GM19463 (cell line): ENCODE measurements around the gene ULK3.

Experiments used
- ATAC-seq: cut with Tn5 transposase; IDR thresholded peaks from one replicate; pipeline ENCODE4 v1.9.1; 2021; ENCODE audit warnings: mild to moderate bottlenecking, moderate library complexity; ENCODE audit not compliant: unreplicated experiment

Gene ULK3

GRCh38 chr15:74868059-74868458 lies 25.1 kb upstream of the ULK3 start:
- no peak for ATAC-seq

GRCh38 chr15:74867466-74868038 lies 24.6 kb upstream of the ULK3 start:
- ATAC-seq: no peak

GRCh38 chr15:74866090-74866489 lies 23.1 kb upstream of the ULK3 start:
- no peak for ATAC-seq

- ATAC-seq: no peak
These were observed 22.4 kb upstream of the ULK3 start for GRCh38 chr15:74865316-74865715.

GRCh38 chr15:74864296-74864695 lies 21.3 kb upstream of the ULK3 start:
- ATAC-seq: no peak

GRCh38 chr15:74863239-74864056 lies 20.5 kb upstream of the ULK3 start:
- no peak for ATAC-seq

- no peak for ATAC-seq
These were observed 15.4 kb upstream of the ULK3 start for GRCh38 chr15:74858369-74858740.

GRCh38 chr15:74857671-74858368 lies 14.9 kb upstream of the ULK3 start:
- ATAC-seq: no peak

- ATAC-seq: peak; percentile 78
These were observed 14.2 kb upstream of the ULK3 start for GRCh38 chr15:74857082-74857655.

GRCh38 chr15:74856537-74856936 lies 13.6 kb upstream of the ULK3 start:
- ATAC-seq: no peak

GRCh38 chr15:74855857-74856256 lies 12.9 kb upstream of the ULK3 start:
- no peak for ATAC-seq

- ATAC-seq: no peak
These were observed 11.6 kb upstream of the ULK3 start for GRCh38 chr15:74854453-74855022.

GRCh38 chr15:74851960-74852359 lies 9.0 kb upstream of the ULK3 start:
- no peak for ATAC-seq

- ATAC-seq: no peak
These were observed 7.4 kb upstream of the ULK3 start for GRCh38 chr15:74850393-74850792.

- no peak for ATAC-seq
These were observed 4.5 kb upstream of the ULK3 start for GRCh38 chr15:74847432-74847831.

- no peak for ATAC-seq
These were observed 2.6 kb upstream of the ULK3 start for GRCh38 chr15:74845581-74845980.

GRCh38 chr15:74845208-74845568 lies 2.2 kb upstream of the ULK3 start:
- no peak for ATAC-seq

GRCh38 chr15:74844319-74845207 lies 1.6 kb upstream of the ULK3 start:
- no peak for ATAC-seq

GRCh38 chr15:74843891-74844299 lies 939 bp upstream of the ULK3 start:
- ATAC-seq: no peak

- no peak for ATAC-seq
These were observed 481 bp upstream of the ULK3 start for GRCh38 chr15:74843445-74843828.
